ENCODE data around the gene NHLRC4. TPM values are rescaled to one million over a fixed set of nuclear protein-coding genes. Genes with fewer than 3 reads are reported as not detected.

Gene NHLRC4
- total RNA-seq, 2 donors from 2014 or later, result 0.52 TPM; not detected in 1

DNA sequence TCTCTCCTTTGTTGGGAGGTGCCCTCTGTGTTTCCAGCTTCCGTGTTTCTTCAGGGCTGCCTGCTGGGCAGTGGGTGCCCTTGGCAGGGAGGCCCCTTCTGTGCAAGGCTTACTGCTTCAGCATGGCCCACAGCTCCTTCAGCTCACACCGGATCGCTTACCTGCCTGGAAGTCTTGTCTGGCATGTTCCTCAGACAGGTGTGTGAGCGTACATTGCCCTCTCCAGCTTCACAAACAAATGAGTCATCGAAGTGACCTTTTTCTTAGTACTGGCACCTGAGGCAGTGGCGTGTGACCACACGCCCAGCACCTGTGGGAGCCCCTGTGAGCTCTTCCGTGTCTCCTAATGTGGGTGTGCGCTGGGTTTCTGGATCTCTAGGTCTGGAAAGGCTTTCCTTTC is 26.6 kb downstream of the NHLRC4 start:
- DNase-seq, result peak; percentile 87 to 96 (median 94)
- peak; percentile 45 for ATAC-seq
- H3K27ac ChIP-seq, result peak overlapping the region; percentile 91 to 95 (median 94)
- H3K27me3 ChIP-seq, result no peaks in the 10 kb centered on the region
- no peaks in the 10 kb centered on the region for H3K9me3 ChIP-seq
- WGBS, 2 donors, result 23 to 34% methylated on average over 7 to 9 of the region's 9 CpGs
- H3K4me3 ChIP-seq, result no peak overlapping the region
- intact Hi-C loops (cut with DNase I), result no loop called here
- H3K4me1 ChIP-seq, result peaks cover 68% of the 10 kb centered on the region
- H3K36me3 ChIP-seq (replicated peaks in 1 of 2; ENCODE audit: insufficient read depth in 1 of 2, low read depth in 2 of 2), result no peaks in the 10 kb centered on the region
- TF ChIP-seq POLR2A (IDR thresholded peaks at IDR 0.05) (peak; percentile 76 to 84 (median 84)), CTCF (IDR thresholded peaks at IDR 0.05) (peak in 1 of 7 experiments; percentile 1)

- TF ChIP-seq POLR2A (IDR thresholded peaks at IDR 0.05), result no peak
- peak in 1 of 7 experiments; percentile 13 for TF ChIP-seq CTCF (IDR thresholded peaks at IDR 0.05)
- H3K4me3 ChIP-seq, result no peak overlapping the region
- no peaks in the 10 kb centered on the region for H3K9me3 ChIP-seq
- H3K27me3 ChIP-seq, result no peaks in the 10 kb centered on the region
- ATAC-seq (no peak), DNase-seq (no peak)
- 40 to 53% methylated on average over 8 to 16 of the region's 16 CpGs for WGBS, 2 donors
- intact Hi-C loops (cut with DNase I), result no loop called here
- H3K4me1 ChIP-seq, result peaks cover 66% of the 10 kb centered on the region
- H3K27ac ChIP-seq, result peak overlapping the region; percentile 91 to 95 (median 94)
- H3K36me3 ChIP-seq (replicated peaks in 1 of 2; ENCODE audit: insufficient read depth in 1 of 2, low read depth in 2 of 2), result no peaks in the 10 kb centered on the region
These were observed 27.0 kb downstream of the NHLRC4 start for GRCh38 chr16:593807-594206.

- H3K27me3 ChIP-seq, result no peaks in the 10 kb centered on the region
- peaks cover 66% of the 10 kb centered on the region for H3K4me1 ChIP-seq
- ATAC-seq (no peak), DNase-seq (no peak)
- H3K9me3 ChIP-seq, result no peaks in the 10 kb centered on the region
- H3K36me3 ChIP-seq (replicated peaks in 1 of 2; ENCODE audit: insufficient read depth in 1 of 2, low read depth in 2 of 2), result peaks cover 0 to 4% of the 10 kb centered on the region in 2 donors
- no peak overlapping the region for H3K4me3 ChIP-seq
- intact Hi-C loops (cut with DNase I), result no loop called here
- peak overlapping the region; percentile 67 to 95 (median 92) for H3K27ac ChIP-seq
- TF ChIP-seq CTCF (IDR thresholded peaks at IDR 0.05), result no peak
- no peak for TF ChIP-seq POLR2A (IDR thresholded peaks at IDR 0.05)
- WGBS, 2 donors, result 74 to 77% methylated on average over 7 to 18 of the region's 18 CpGs
These were observed 28.3 kb downstream of the NHLRC4 start for GRCh38 chr16:595094-595528.

- DNase-seq (peak; percentile 61 to 86 (median 78)), ATAC-seq (no peak)
- TF ChIP-seq POLR2A (IDR thresholded peaks at IDR 0.05) (no peak), CTCF (IDR thresholded peaks at IDR 0.05) (no peak)
- H3K4me3 ChIP-seq, result no peak overlapping the region
- H3K36me3 ChIP-seq (replicated peaks in 1 of 2; ENCODE audit: insufficient read depth in 1 of 2, low read depth in 2 of 2), result peaks cover 0 to 4% of the 10 kb centered on the region in 2 donors
- H3K27me3 ChIP-seq, result no peaks in the 10 kb centered on the region
- H3K27ac ChIP-seq, result peak overlapping the region; percentile 47 to 95 (median 73)
- peaks cover 68% of the 10 kb centered on the region for H3K4me1 ChIP-seq
- 54 to 68% methylated on average over 26 to 34 of the region's 34 CpGs for WGBS, 2 donors
- H3K9me3 ChIP-seq, result no peaks in the 10 kb centered on the region
- intact Hi-C loops (cut with DNase I), result no loop called here
These were observed 29.3 kb downstream of the NHLRC4 start for GRCh38 chr16:595942-596735.

Measured in body of pancreas (tissue), 4 donors.